Caco-2 (cell line): ENCODE results near the gene DMGDH. TPM values are rescaled to one million over a fixed set of nuclear protein-coding genes. Genes with fewer than 3 reads are reported as not detected.

Experiments used
- BruUV-seq: library from RNA; stranded (reverse); fragments of 400-500 nt; replicated peaks from 2 replicates; lab custom pipeline; 2021; lab: Mats Ljungman, UMichigan
- CTCF ChIA-PET: fragments of 300-600 bp; sonication (Branson Sonifier 250); formaldehyde crosslinking; loops from one replicate; lab custom pipeline; 2022; ENCODE audit warnings: antibody characterized with exemption; lab: Charles Lee
- POLR2A ChIA-PET: fragments of 300-600 bp; sonication (Branson Sonifier 250); formaldehyde crosslinking; loops from one replicate; lab custom pipeline; 2022; ENCODE audit warnings: antibody characterized with exemption; lab: Charles Lee
- DNase-seq, 2 experiments: peaks; one replicate each; pipeline versions ENCODE4 v3.0.0 to v3.0.0-alpha.2; 2020 to 2022
- H3K27me3 ChIP-seq: replicated peaks from 2 replicates; pipeline ENCODE4 v1.6.0; 2011; ENCODE audit warnings: low read length; ENCODE audit not compliant: control insufficient read depth, insufficient read depth
- H3K36me3 ChIP-seq: 2 replicates; pipeline ENCODE4 v1.5.1; 2011; ENCODE audit warnings: low read length; ENCODE audit not compliant: control insufficient read depth, insufficient read depth
- H3K4me1 ChIP-seq: fragments of 250-450 bp; sonication (Bioruptor Pico); 2 replicates; pipeline ENCODE4 v1.5.1; 2020; ENCODE audit warnings: mild to moderate bottlenecking
- H3K4me3 ChIP-seq: 2 replicates; pipeline ENCODE4 v1.5.1; 2011; ENCODE audit warnings: low read depth, mild to moderate bottlenecking, control low read depth, low read length
- H3K9me3 ChIP-seq: fragments of 250-450 bp; sonication (Bioruptor Pico); 2 replicates; pipeline ENCODE4 v1.5.1; 2020; ENCODE audit warnings: mild to moderate bottlenecking, moderate library complexity
- H3K27ac Mint-ChIP-seq: one replicate; pipeline ENCODE4 v1.8.0; 2022; ENCODE audit warnings: mixed read lengths; ENCODE audit not compliant: unreplicated experiment
- H3K27me3 Mint-ChIP-seq: one replicate; pipeline ENCODE4 v1.8.0; 2022; ENCODE audit warnings: mixed read lengths; ENCODE audit not compliant: insufficient read depth, unreplicated experiment
- H3K36me3 Mint-ChIP-seq: one replicate; pipeline ENCODE4 v1.8.0; 2022; ENCODE audit warnings: mild to moderate bottlenecking, mixed read lengths; ENCODE audit not compliant: insufficient read depth, unreplicated experiment
- H3K4me1 Mint-ChIP-seq: one replicate; pipeline ENCODE4 v1.8.0; 2022; ENCODE audit warnings: low read depth, mixed read lengths; ENCODE audit not compliant: unreplicated experiment
- H3K4me3 Mint-ChIP-seq: one replicate; pipeline ENCODE4 v1.8.0; 2022; ENCODE audit warnings: mild to moderate bottlenecking, moderate library complexity, mixed read lengths; ENCODE audit not compliant: unreplicated experiment
- H3K9me3 Mint-ChIP-seq: one replicate; pipeline ENCODE4 v1.8.0; 2022; ENCODE audit warnings: mixed read lengths; ENCODE audit not compliant: unreplicated experiment
- intact Hi-C: fragments of 100-400 bp; cut with micrococcal nuclease; formaldehyde crosslinking; loops from one replicate; pipeline ENCODE4 v1.10.0; 2022; ENCODE audit not compliant: unreplicated experiment
- total RNA-seq: library from RNA; stranded (reverse); gene quantifications from 2 replicates; pipeline ENCODE4 v1.2.3, GENCODE V29; 2022
- TF ChIP-seq, protein P1 (sequence below), 2 experiments: fragments of 200-600 bp in 1 of 2; IDR thresholded peaks; 1 replicate in 1 of 2; 2 replicates in 1 of 2; pipeline versions ENCODE4 v1.5.1 to v1.8.0; 2011 to 2022; ENCODE audit warnings: antibody characterized with exemption in 1 of 2, control low read depth in 1 of 2, inconsistent platforms in 1 of 2, low read depth in 1 of 2, low read length in 1 of 2, mild to moderate bottlenecking in 1 of 2, moderate library complexity in 1 of 2; ENCODE audit not compliant: insufficient read depth in 1 of 2, severe bottlenecking in 1 of 2, unreplicated experiment in 1 of 2

Gene DMGDH
- total RNA-seq, 1 experiment from 2014 or later: 1.8 TPM

GRCh38 chr5:79021753-79022152 lies 47.7 kb downstream of the DMGDH start:
- no peak overlapping the region for H3K27ac Mint-ChIP-seq
- ChIA-PET CTCF (interaction anchor here (0.5 to 10.9 kb wide), 4 partner anchors 98 to 226 kb away, joined by 3 to 245 read pairs (median 4); no protein-coding TSS in a partner anchor), POLR2A (no interaction called here)

DNA sequence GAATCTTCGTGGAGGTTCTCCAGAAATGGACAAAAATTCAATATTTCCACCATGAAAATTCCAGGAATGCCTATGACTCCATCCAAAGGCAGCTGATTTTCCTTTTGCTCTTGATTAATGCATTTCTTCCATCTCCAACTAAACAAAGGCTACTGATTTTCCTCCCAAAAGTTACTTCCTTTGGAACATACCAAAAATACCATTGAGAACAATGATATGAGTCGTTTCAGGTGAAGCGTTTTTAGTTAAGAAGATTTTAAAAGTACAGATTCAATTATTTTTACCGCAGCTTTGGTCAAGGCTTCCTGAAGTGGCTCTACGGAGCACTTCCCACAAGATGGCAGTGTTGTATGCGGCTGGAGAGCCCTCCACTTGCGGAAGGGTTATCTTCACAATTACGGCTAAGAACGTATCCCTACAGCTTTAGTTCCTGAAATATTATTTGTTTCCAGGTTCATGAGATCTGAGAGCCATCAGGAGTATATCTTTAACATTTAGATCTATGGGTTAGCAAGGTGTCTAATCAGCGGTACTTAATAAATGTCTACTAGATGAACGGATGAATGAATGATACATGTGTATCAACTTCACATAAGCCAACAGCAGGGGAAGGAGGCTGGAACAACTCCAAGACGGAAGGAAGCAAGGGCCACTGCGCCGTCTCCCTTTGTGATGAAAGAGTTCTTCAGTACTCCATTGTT lies 48.5 kb downstream of the DMGDH start:
- no peak overlapping the region for H3K4me3 ChIP-seq
- no peaks in the 10 kb centered on the region for H3K9me3 ChIP-seq
- no peaks in the 10 kb centered on the region for H3K4me1 ChIP-seq
- peak; percentile 50 to 60 for DNase-seq
- TF ChIP-seq, protein P1, sequence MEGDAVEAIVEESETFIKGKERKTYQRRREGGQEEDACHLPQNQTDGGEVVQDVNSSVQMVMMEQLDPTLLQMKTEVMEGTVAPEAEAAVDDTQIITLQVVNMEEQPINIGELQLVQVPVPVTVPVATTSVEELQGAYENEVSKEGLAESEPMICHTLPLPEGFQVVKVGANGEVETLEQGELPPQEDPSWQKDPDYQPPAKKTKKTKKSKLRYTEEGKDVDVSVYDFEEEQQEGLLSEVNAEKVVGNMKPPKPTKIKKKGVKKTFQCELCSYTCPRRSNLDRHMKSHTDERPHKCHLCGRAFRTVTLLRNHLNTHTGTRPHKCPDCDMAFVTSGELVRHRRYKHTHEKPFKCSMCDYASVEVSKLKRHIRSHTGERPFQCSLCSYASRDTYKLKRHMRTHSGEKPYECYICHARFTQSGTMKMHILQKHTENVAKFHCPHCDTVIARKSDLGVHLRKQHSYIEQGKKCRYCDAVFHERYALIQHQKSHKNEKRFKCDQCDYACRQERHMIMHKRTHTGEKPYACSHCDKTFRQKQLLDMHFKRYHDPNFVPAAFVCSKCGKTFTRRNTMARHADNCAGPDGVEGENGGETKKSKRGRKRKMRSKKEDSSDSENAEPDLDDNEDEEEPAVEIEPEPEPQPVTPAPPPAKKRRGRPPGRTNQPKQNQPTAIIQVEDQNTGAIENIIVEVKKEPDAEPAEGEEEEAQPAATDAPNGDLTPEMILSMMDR (IDR thresholded peaks at IDR 0.05; ENCODE audit: insufficient read depth in 1 of 2, low read depth in 1 of 2, low read length in 1 of 2, severe bottlenecking in 1 of 2, unreplicated experiment in 1 of 2): peak; percentile 88 to 92
- intact Hi-C loops: loop anchor here (1.0 to 10.0 kb wide), 5 partner anchors 39 to 838 kb away; no protein-coding TSS in a partner anchor
- no peak overlapping the region for H3K4me3 Mint-ChIP-seq
- H3K9me3 Mint-ChIP-seq: no peaks in the 10 kb centered on the region
- POLR2A ChIA-PET: no interaction called here
- H3K4me1 Mint-ChIP-seq: peaks cover 10% of the 10 kb centered on the region
- no peaks in the 10 kb centered on the region for H3K36me3 ChIP-seq
- CTCF ChIA-PET: interaction anchor here (0.6 to 10.9 kb wide), 9 partner anchors 35 to 548 kb away, joined by 3 to 245 read pairs (median 3); partner anchors contain the start of gene ARSB
- H3K36me3 Mint-ChIP-seq: no peaks in the 10 kb centered on the region
- no peak overlapping the region for H3K27ac Mint-ChIP-seq
- no peaks in the 10 kb centered on the region for H3K27me3 ChIP-seq
- BruUV-seq: no TSS peak
- H3K27me3 Mint-ChIP-seq: peaks cover 3% of the 10 kb centered on the region

More at GRCh38 chr5:79021753-79022152, 47.7 kb downstream of the DMGDH start:
- no peaks in the 10 kb centered on the region for H3K9me3 Mint-ChIP-seq
- no peaks in the 10 kb centered on the region for H3K9me3 ChIP-seq
- H3K36me3 Mint-ChIP-seq: no peaks in the 10 kb centered on the region
- no peak overlapping the region for H3K4me3 ChIP-seq
- peaks cover under 1% of the 10 kb centered on the region for H3K27me3 Mint-ChIP-seq
- H3K27me3 ChIP-seq: no peaks in the 10 kb centered on the region
- intact Hi-C loops: loop anchor here (1.0 to 10.0 kb wide), 5 partner anchors 39 to 837 kb away; no protein-coding TSS in a partner anchor
- H3K4me1 ChIP-seq: no peaks in the 10 kb centered on the region
- no peak for DNase-seq
- H3K4me3 Mint-ChIP-seq: no peak overlapping the region
- BruUV-seq: no TSS peak
- peaks cover 10% of the 10 kb centered on the region for H3K4me1 Mint-ChIP-seq
- H3K36me3 ChIP-seq: no peaks in the 10 kb centered on the region
- TF ChIP-seq, protein P1 (IDR thresholded peaks at IDR 0.05; ENCODE audit: insufficient read depth in 1 of 2, low read depth in 1 of 2, low read length in 1 of 2, severe bottlenecking in 1 of 2, unreplicated experiment in 1 of 2): no peak

DNA sequence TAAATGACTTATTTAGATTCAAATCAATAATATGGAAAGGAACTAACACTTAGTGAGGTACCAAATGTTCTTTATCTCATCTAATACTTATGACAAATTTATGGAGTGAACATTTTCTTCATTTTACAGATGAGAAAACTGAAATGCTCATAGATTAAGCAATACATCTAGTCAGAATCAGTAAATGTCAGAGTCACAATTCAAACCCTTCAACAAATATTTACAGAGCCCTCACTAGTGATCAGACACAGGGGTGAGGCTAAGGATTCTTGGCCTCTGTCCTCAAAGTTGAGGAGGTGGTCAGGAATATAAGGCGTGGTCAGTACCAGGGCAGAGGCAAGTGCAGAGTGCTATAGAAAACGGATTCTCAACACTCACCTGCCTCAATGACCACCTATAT lies 54.8 kb downstream of the DMGDH start:
- CTCF ChIA-PET: no interaction called here

More for the DNA sequence above, 54.8 kb downstream of the DMGDH start:
- Histone ChIP-seq H3K9me3 (no peaks in the 10 kb centered on the region), H3K27me3 (no peaks in the 10 kb centered on the region), H3K4me3 (no peak overlapping the region), H3K36me3 (no peaks in the 10 kb centered on the region), H3K4me1 (no peaks in the 10 kb centered on the region)
- no TSS peak for BruUV-seq
- H3K27ac Mint-ChIP-seq: no peak overlapping the region
- intact Hi-C loops: no loop called here
- DNase-seq: no peak
- TF ChIP-seq, protein P1 (IDR thresholded peaks at IDR 0.05; ENCODE audit: insufficient read depth in 1 of 2, low read depth in 1 of 2, low read length in 1 of 2, severe bottlenecking in 1 of 2, unreplicated experiment in 1 of 2): no peak
- POLR2A ChIA-PET: no interaction called here
- no peaks in the 10 kb centered on the region for H3K36me3 Mint-ChIP-seq
- peaks cover 10% of the 10 kb centered on the region for H3K4me1 Mint-ChIP-seq
- H3K4me3 Mint-ChIP-seq: no peak overlapping the region
- H3K27me3 Mint-ChIP-seq: peaks cover 3% of the 10 kb centered on the region
- peaks cover 13% of the 10 kb centered on the region for H3K9me3 Mint-ChIP-seq
